Measurements from ENCODE around the gene STARD3. TPM values are rescaled to one million over a fixed set of nuclear protein-coding genes. Genes with fewer than 3 reads are reported as not detected.

Gene STARD3
- total and polyA plus RNA-seq, 9 donors = 34.5 to 55.9 (median 44.3) TPM

- no peak for TF ChIP-seq CTCF (IDR thresholded peaks at IDR 0.05)
- no peak for TF ChIP-seq POLR2A (IDR thresholded peaks at IDR 0.05)
- TF ChIP-seq EP300 (IDR thresholded peaks at IDR 0.05) = no peak
- Histone ChIP-seq H3K4me3 (no peak overlapping the region), H3K9me3 (no peaks in the 10 kb centered on the region), H3K4me1 (ENCODE audit: insufficient read depth) (peaks cover 2% of the 10 kb centered on the region), H3K27me3 (no peaks in the 10 kb centered on the region), H3K27ac (no peak overlapping the region), H3K36me3 (no peaks in the 10 kb centered on the region)
- DNase-seq = no peak
- intact Hi-C loops (cut with DNase I) = no loop called here
- 76 to 82% (median 79%) methylated on average over 3 of the region's 3 CpGs for WGBS, 3 donors
Observed at GRCh38 chr17:39617100-39617445, 19.9 kb upstream of the STARD3 start.

DNA sequence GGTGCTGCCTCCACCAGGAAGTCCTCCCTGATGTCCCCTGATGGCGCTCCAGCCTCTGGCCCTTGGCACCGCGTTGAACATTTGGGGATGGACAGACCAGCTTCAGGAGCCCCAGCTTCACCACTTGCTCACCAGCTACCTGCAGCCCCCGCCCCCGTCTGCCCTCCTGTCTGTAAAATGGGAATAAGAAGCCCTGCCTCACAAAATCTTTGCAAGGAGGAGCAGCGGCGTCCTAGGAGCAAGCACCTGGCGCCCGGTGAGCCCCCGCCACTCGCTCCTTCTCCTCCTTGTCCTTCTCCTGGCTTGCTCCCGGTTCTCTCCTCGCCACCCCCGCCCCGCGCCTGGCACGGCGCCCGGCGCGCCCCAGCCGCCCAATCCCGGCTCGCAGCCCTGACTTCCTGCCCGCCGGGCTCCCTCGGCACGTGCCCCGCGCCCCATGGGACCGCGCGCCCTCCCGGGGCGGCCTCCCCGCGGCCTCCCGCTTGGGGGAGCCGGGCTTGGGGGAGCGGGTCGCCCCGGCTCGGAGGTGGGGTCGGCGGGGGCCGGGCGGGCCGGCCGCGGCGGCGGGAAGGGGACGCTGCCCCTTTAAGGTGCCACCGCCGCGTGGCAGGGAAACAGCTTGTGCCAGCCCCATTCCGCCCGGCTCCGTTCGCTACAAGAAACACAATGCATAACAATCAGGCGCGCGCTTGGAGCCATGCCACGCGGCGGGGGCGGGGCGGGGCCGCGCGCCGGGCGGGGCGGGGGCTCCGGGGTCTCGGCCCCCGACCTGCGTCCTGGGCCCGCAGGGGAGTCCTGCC lies 19.3 kb upstream of the STARD3 start:
- intact Hi-C loops (cut with DNase I) = no loop called here
- TF ChIP-seq EP300 (IDR thresholded peaks at IDR 0.05) (no peak), CTCF (IDR thresholded peaks at IDR 0.05) (no peak), POLR2A (IDR thresholded peaks at IDR 0.05) (no peak)
- Histone ChIP-seq H3K27ac (no peak overlapping the region), H3K4me3 (peak overlapping the region; percentile 34), H3K9me3 (no peaks in the 10 kb centered on the region), H3K36me3 (no peaks in the 10 kb centered on the region), H3K27me3 (no peaks in the 10 kb centered on the region), H3K4me1 (ENCODE audit: insufficient read depth) (peaks cover 2% of the 10 kb centered on the region)
- WGBS, 3 donors = 1 to 3% (median 2%) methylated on average over 18 to 79 of the region's 79 CpGs
- DNase-seq = peak in 4 of 5 donors; percentile 43 to 73 (median 60)

- Histone ChIP-seq H3K27ac (no peak overlapping the region), H3K4me1 (ENCODE audit: insufficient read depth) (peaks cover 3% of the 10 kb centered on the region), H3K27me3 (no peaks in the 10 kb centered on the region), H3K36me3 (no peaks in the 10 kb centered on the region), H3K4me3 (peak overlapping the region; percentile 34), H3K9me3 (no peaks in the 10 kb centered on the region)
- DNase-seq = no peak
- WGBS, 3 donors = 2 to 3% (median 2%) methylated on average over 33 of the region's 33 CpGs
- no peak for TF ChIP-seq POLR2A (IDR thresholded peaks at IDR 0.05)
- intact Hi-C loops (cut with DNase I) = no loop called here
Observed at GRCh38 chr17:39618246-39618913, 18.6 kb upstream of the STARD3 start.

- intact Hi-C loops (cut with DNase I) = no loop called here
- no peak overlapping the region for H3K27ac ChIP-seq
- no peak overlapping the region for H3K4me3 ChIP-seq
- DNase-seq = no peak
- peaks cover 4% of the 10 kb centered on the region for H3K4me1 ChIP-seq (ENCODE audit: insufficient read depth)
- no peak for TF ChIP-seq CTCF (IDR thresholded peaks at IDR 0.05)
- TF ChIP-seq EP300 (IDR thresholded peaks at IDR 0.05) = no peak
- no peak for TF ChIP-seq POLR2A (IDR thresholded peaks at IDR 0.05)
- WGBS, 3 donors = 32 to 38% (median 36%) methylated on average over 13 of the region's 13 CpGs
- H3K9me3 ChIP-seq = no peaks in the 10 kb centered on the region
- no peaks in the 10 kb centered on the region for H3K36me3 ChIP-seq
- no peaks in the 10 kb centered on the region for H3K27me3 ChIP-seq
Observed at GRCh38 chr17:39618956-39619785, 17.8 kb upstream of the STARD3 start.

Data from ovary (tissue), 9 donors.